ENCODE results near the gene CDKAL1.

The CDKAL1 gene

GRCh38 chr6:20790032-20790791 lies 256.0 kb downstream of the CDKAL1 start:
- TF ChIP-seq OSR1 (CRISPR knock-in tag; IDR thresholded peaks at IDR 0.05) (no peak), ZFP30 (CRISPR knock-in tag; IDR thresholded peaks at IDR 0.05) (no peak), BACH2 (CRISPR knock-in tag; IDR thresholded peaks at IDR 0.05; ENCODE audit: borderline replicate concordance) (no peak), ARNTL (CRISPR knock-in tag; IDR thresholded peaks at IDR 0.05; ENCODE audit: borderline replicate concordance, low read depth) (no peak), SNAI2 (CRISPR knock-in tag; IDR thresholded peaks at IDR 0.05) (no peak), ZNF70 (CRISPR knock-in tag; IDR thresholded peaks at IDR 0.05) (no peak), GLIS3 (CRISPR knock-in tag; IDR thresholded peaks at IDR 0.05) (no peak), CSDC2 (CRISPR knock-in tag; IDR thresholded peaks at IDR 0.05) (no peak), ZC3H10 (CRISPR knock-in tag; IDR thresholded peaks at IDR 0.05) (no peak), ESRRG (CRISPR knock-in tag; IDR thresholded peaks at IDR 0.05) (no peak), ZFP3 (CRISPR knock-in tag; IDR thresholded peaks at IDR 0.05) (no peak), ZNF8 (CRISPR knock-in tag; IDR thresholded peaks at IDR 0.05) (no peak), PPARA (CRISPR knock-in tag; IDR thresholded peaks at IDR 0.05; ENCODE audit: borderline replicate concordance) (no peak)
- ATAC-seq: no peak

GRCh38 chr6:20791074-20791473 lies 256.8 kb downstream of the CDKAL1 start:
- TF ChIP-seq ISL1 (CRISPR knock-in tag; IDR thresholded peaks at IDR 0.05) (no peak), SNAI2 (CRISPR knock-in tag; IDR thresholded peaks at IDR 0.05) (no peak), GLIS3 (CRISPR knock-in tag; IDR thresholded peaks at IDR 0.05) (no peak), TSHZ2 (CRISPR knock-in tag; IDR thresholded peaks at IDR 0.05) (no peak), ZNF70 (CRISPR knock-in tag; IDR thresholded peaks at IDR 0.05) (no peak), ZFP3 (CRISPR knock-in tag; IDR thresholded peaks at IDR 0.05) (no peak), ZFP30 (CRISPR knock-in tag; IDR thresholded peaks at IDR 0.05) (no peak), ESRRG (CRISPR knock-in tag; IDR thresholded peaks at IDR 0.05) (no peak), OSR1 (CRISPR knock-in tag; IDR thresholded peaks at IDR 0.05) (no peak), CSRNP3 (CRISPR knock-in tag; IDR thresholded peaks at IDR 0.05) (no peak), ZNF565 (CRISPR knock-in tag; conservative IDR thresholded peaks at IDR 0.05; ENCODE audit: low read depth) (no peak)
- TF ChIP-seq, protein P1, sequence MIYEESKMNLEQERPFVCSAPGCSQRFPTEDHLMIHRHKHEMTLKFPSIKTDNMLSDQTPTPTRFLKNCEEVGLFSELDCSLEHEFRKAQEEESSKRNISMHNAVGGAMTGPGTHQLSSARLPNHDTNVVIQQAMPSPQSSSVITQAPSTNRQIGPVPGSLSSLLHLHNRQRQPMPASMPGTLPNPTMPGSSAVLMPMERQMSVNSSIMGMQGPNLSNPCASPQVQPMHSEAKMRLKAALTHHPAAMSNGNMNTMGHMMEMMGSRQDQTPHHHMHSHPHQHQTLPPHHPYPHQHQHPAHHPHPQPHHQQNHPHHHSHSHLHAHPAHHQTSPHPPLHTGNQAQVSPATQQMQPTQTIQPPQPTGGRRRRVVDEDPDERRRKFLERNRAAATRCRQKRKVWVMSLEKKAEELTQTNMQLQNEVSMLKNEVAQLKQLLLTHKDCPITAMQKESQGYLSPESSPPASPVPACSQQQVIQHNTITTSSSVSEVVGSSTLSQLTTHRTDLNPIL (CRISPR knock-in tag; IDR thresholded peaks at IDR 0.05; ENCODE audit: low read depth): no peak
- ATAC-seq: no peak

DNA sequence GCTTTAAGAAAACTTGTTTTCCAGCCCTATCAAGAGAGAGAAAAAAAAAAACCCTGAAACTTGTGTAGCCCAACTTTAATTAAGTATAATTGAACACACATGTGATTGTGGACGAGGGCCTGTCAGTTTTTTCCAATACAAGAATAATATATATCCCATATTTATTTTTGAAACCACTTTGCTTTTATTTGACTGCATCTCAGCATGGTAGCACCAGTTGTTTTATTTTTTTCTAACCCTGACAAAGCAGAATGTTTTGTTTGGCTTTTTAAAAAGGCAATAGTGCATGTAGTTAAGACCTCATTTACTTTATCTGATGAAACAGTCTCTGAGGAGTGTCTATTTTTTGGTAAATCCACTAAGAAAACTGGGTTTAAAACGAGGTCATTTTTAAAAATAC lies 257.7 kb downstream of the CDKAL1 start:
- no peak for ATAC-seq
- TF ChIP-seq TSHZ2 (CRISPR knock-in tag; IDR thresholded peaks at IDR 0.05) (no peak), TCF4 (CRISPR knock-in tag; IDR thresholded peaks at IDR 0.05; ENCODE audit: borderline replicate concordance) (peak; percentile 39; the same call in 1 of the 2 replicates)

DNA sequence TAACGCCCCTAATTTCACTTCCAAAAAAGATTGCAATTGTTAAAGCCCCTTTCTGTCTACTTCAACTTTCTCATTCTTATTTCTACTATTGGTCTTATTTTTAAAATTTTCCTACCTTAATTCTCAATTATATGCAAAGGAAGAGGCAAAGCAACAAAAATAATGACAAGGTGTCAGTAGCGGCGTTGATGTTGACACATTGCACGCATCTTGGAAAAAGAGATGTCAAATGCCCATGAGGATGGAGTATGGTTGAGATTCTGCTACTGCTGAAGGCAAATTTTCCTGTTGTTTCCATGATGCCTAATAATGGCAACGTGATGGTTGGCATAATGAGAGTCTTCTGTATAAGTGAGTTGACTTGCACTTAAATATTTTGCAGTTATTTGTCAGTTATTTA lies 258.9 kb downstream of the CDKAL1 start:
- ATAC-seq: no peak
- no peak for TF ChIP-seq ZNF565 (CRISPR knock-in tag; conservative IDR thresholded peaks at IDR 0.05; ENCODE audit: low read depth)
- TF ChIP-seq, protein P2, sequence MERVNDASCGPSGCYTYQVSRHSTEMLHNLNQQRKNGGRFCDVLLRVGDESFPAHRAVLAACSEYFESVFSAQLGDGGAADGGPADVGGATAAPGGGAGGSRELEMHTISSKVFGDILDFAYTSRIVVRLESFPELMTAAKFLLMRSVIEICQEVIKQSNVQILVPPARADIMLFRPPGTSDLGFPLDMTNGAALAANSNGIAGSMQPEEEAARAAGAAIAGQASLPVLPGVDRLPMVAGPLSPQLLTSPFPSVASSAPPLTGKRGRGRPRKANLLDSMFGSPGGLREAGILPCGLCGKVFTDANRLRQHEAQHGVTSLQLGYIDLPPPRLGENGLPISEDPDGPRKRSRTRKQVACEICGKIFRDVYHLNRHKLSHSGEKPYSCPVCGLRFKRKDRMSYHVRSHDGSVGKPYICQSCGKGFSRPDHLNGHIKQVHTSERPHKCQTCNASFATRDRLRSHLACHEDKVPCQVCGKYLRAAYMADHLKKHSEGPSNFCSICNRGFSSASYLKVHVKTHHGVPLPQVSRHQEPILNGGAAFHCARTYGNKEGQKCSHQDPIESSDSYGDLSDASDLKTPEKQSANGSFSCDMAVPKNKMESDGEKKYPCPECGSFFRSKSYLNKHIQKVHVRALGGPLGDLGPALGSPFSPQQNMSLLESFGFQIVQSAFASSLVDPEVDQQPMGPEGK (CRISPR knock-in tag; IDR thresholded peaks at IDR 0.05; ENCODE audit: borderline replicate concordance): no peak

All from SK-N-SH treated with all-trans-retinoic acid at 6 μM for 48 hours (cell line).